HCT116 (cell line): Measurements from ENCODE around the gene TGFBR3. TPM values are rescaled to one million over a fixed set of nuclear protein-coding genes. Genes with fewer than 3 reads are reported as not detected.

ENCODE experiments used
- ATAC-seq: fragments of 200-7000 bp; cut with Tn5 transposase; 2 replicates; pipeline ENCODE4 v1.9.1; 2020; ENCODE audit warnings: mild to moderate bottlenecking, moderate library complexity
- BruUV-seq: library from RNA; stranded (reverse); fragments of 400-500 nt; replicated peaks from 2 replicates; lab custom pipeline; 2021; lab: Mats Ljungman, UMichigan
- CTCF ChIA-PET: fragments of 300-600 bp; sonication (Branson Sonifier 250); formaldehyde crosslinking; loops from one replicate; lab custom pipeline; 2021; ENCODE audit warnings: antibody characterized with exemption; lab: Charles Lee
- POLR2A ChIA-PET: fragments of 300-600, 350-600 bp; sonication (Branson Sonifier 250); formaldehyde crosslinking; loops from one replicate; lab custom pipeline; 2021; ENCODE audit warnings: antibody characterized with exemption; lab: Charles Lee
- RAD21 ChIA-PET, 2 experiments: fragments of 300-600 bp; sonication (Branson Sonifier 250); formaldehyde crosslinking; loops; one replicate each; lab custom pipeline; 2023; ENCODE audit warnings: low total read pairs in 2 of 2; ENCODE audit not compliant: uncharacterized antibody in 2 of 2, unreplicated experiment in 2 of 2, low non-redundant PET in 1 of 2; lab: Charles Lee
- DNase-seq: peaks from one replicate; pipeline ENCODE4 v3.0.0-alpha.2; 2010; ENCODE audit warnings: low read depth, low spot score
- H2AFZ ChIP-seq: fragments of 200-600 bp; shearing (Covaris generic), sonication (generic); 2 replicates; pipeline ENCODE4 v1.6.1; 2017; ENCODE audit warnings: low read depth, mixed run types, mixed read lengths, antibody characterized with exemption, low read length; ENCODE audit not compliant: poor library complexity, severe bottlenecking
- H3K27ac ChIP-seq: 2 replicates; pipeline ENCODE4 v1.5.1; 2012; ENCODE audit warnings: low read depth, low read length
- H3K27me3 ChIP-seq: fragments of 200-600 bp; sonication (generic); 2 replicates; pipeline ENCODE4 v1.6.1; 2016; ENCODE audit warnings: mixed run types, low read length, mixed read lengths; ENCODE audit not compliant: insufficient read depth
- H3K36me3 ChIP-seq, 2 experiments: fragments of 200-500 bp in 1 of 2; fragments of 200-600 bp in 1 of 2; sonication (Bioruptor generic) in 1 of 2; sonication (generic) in 1 of 2; 2 replicates each; pipeline versions ENCODE4 v1.5.1 to v1.6.1; 2014 to 2016; ENCODE audit warnings: low read length in 2 of 2, inconsistent platforms in 1 of 2, mixed read lengths in 1 of 2, mixed run types in 1 of 2; ENCODE audit not compliant: insufficient read depth in 2 of 2, control insufficient read depth in 1 of 2
- H3K4me1 ChIP-seq, 2 experiments: fragments of 200-600 bp in 1 of 2; sonication (generic) in 1 of 2; 2 replicates each; pipeline versions ENCODE4 v1.5.1 to v1.6.1; 2012 to 2017; ENCODE audit warnings: low read length in 2 of 2, inconsistent platforms in 1 of 2, mild to moderate bottlenecking in 1 of 2, mixed read lengths in 1 of 2, mixed run types in 1 of 2, moderate library complexity in 1 of 2; ENCODE audit not compliant: insufficient read depth in 2 of 2, control insufficient read depth in 1 of 2
- H3K4me2 ChIP-seq: fragments of 200-600 bp; sonication (generic); 2 replicates; pipeline ENCODE4 v1.6.1; 2017; ENCODE audit warnings: mixed run types, low read length, mixed read lengths
- H3K4me3 ChIP-seq, 2 experiments: fragments of 200-600 bp in 1 of 2; sonication (generic) in 1 of 2; replicated peaks in 1 of 2; 2 replicates each; pipeline ENCODE4 v1.5.1; 2011 to 2016; ENCODE audit warnings: low read length in 2 of 2, control low read depth in 1 of 2, low read depth in 1 of 2, mild to moderate bottlenecking in 1 of 2, mixed read lengths in 1 of 2, mixed run types in 1 of 2
- H3K79me2 ChIP-seq: fragments of 200-600 bp; sonication (generic); 2 replicates; pipeline ENCODE4 v1.6.1; 2017; ENCODE audit warnings: mild to moderate bottlenecking, mixed run types, low read length, moderate library complexity, mixed read lengths; ENCODE audit not compliant: insufficient read depth
- H3K9ac ChIP-seq: fragments of 200-600 bp; sonication (generic); 2 replicates; pipeline ENCODE4 v1.6.1; 2016; ENCODE audit warnings: low read length, mixed read lengths
- H3K9me2 ChIP-seq: fragments of 200-600 bp; sonication (generic), shearing (Covaris generic); 2 replicates; pipeline ENCODE4 v1.6.1; 2017; ENCODE audit warnings: mixed run types, mild to moderate bottlenecking, moderate library complexity; ENCODE audit not compliant: insufficient read depth
- H3K9me3 ChIP-seq, 2 experiments: fragments of 200-500 bp in 1 of 2; fragments of 200-600 bp in 1 of 2; sonication (Bioruptor generic) in 1 of 2; sonication (generic) in 1 of 2; 2 replicates each; pipeline ENCODE4 v1.6.1; 2014 to 2017; ENCODE audit warnings: low read length in 2 of 2, mixed read lengths in 2 of 2, inconsistent platforms in 1 of 2, low read depth in 1 of 2, mild to moderate bottlenecking in 1 of 2, mixed run types in 1 of 2, moderate library complexity in 1 of 2; ENCODE audit not compliant: control insufficient read depth in 1 of 2, insufficient read depth in 1 of 2
- H4K20me1 ChIP-seq: fragments of 200-600 bp; sonication (generic), shearing (Covaris generic); 2 replicates; pipeline ENCODE4 v1.6.1; 2017; ENCODE audit warnings: mixed run types, mild to moderate bottlenecking, moderate library complexity; ENCODE audit not compliant: insufficient read depth
- ELF1 ChIP-seq: IDR thresholded peaks from 2 replicates; pipeline ENCODE4 v1.6.1; 2012; ENCODE audit warnings: low read depth, borderline replicate concordance
- EZH2phosphoT487 ChIP-seq: fragments of 200-600 bp; IDR thresholded peaks from 2 replicates; pipeline ENCODE4 v1.6.1; 2018; ENCODE audit warnings: antibody characterized with exemption, borderline replicate concordance
- MAX ChIP-seq: IDR thresholded peaks from 2 replicates; pipeline ENCODE4 v1.6.1; 2012
- POLR2AphosphoS5 ChIP-seq: IDR thresholded peaks from 2 replicates; pipeline ENCODE4 v1.6.1; 2011; ENCODE audit warnings: mild to moderate bottlenecking, low read depth, low read length, moderate library complexity
- TCF7L2 ChIP-seq: IDR thresholded peaks from 2 replicates; pipeline ENCODE4 v1.7.0; 2011; ENCODE audit warnings: borderline replicate concordance, inconsistent platforms; ENCODE audit not compliant: insufficient read depth, insufficient read length; ENCODE audit errors: extremely low read depth
- YY1 ChIP-seq: IDR thresholded peaks from 2 replicates; pipeline ENCODE4 v1.6.1; 2011; ENCODE audit warnings: low read length, low read depth, moderate library complexity, mild to moderate bottlenecking; ENCODE audit not compliant: insufficient replicate concordance; ENCODE audit errors: extremely low read depth
- ZBTB33 ChIP-seq: IDR thresholded peaks from 2 replicates; pipeline ENCODE4 v1.6.1; 2011; ENCODE audit warnings: mild to moderate bottlenecking, low read length, moderate library complexity; ENCODE audit not compliant: insufficient replicate concordance; ENCODE audit errors: extremely low read depth
- ZNF274 ChIP-seq: fragments of 200-500 bp; sonication (Bioruptor generic); IDR thresholded peaks from 2 replicates; pipeline ENCODE4 v1.6.1; 2014; ENCODE audit warnings: mild to moderate bottlenecking, low read depth, low read length, inconsistent platforms
- intact Hi-C: fragments of 100-400 bp; cut with micrococcal nuclease; formaldehyde crosslinking; loops from 2 replicates; pipeline ENCODE4 v1.10.0; 2022
- total RNA-seq: library from RNA; stranded (reverse); gene quantifications from one replicate; pipeline ENCODE4 v1.2.1, GENCODE V29; 2021; ENCODE audit not compliant: unreplicated experiment

TGFBR3 gene
- total RNA-seq, 1 experiment from 2014 or later = 7.1 TPM

GRCh38 chr1:91799863-91800262, 86.1 kb downstream of the TGFBR3 start:
- no peak overlapping the region for H2AFZ ChIP-seq
- H3K27me3 ChIP-seq = no peaks in the 10 kb centered on the region
- no peak overlapping the region for H3K4me2 ChIP-seq
- ChIA-PET CTCF (no interaction called here), POLR2A (no interaction called here), RAD21 (no interaction called here)
- no peaks in the 10 kb centered on the region for H3K9me2 ChIP-seq
- intact Hi-C loops = no loop called here
- no peaks in the 10 kb centered on the region for H4K20me1 ChIP-seq
- no peak for TF ChIP-seq ZNF274
- TF ChIP-seq ZBTB33 = no peak
- TF ChIP-seq POLR2AphosphoS5 = no peak
- TF ChIP-seq TCF7L2 = no peak
- TF ChIP-seq YY1 = no peak
- no peak for TF ChIP-seq MAX
- TF ChIP-seq EZH2phosphoT487 = no peak
- TF ChIP-seq ELF1 = no peak
- H3K27ac ChIP-seq = no peak overlapping the region
- DNase-seq (no peak), ATAC-seq (no peak)
- H3K79me2 ChIP-seq = no peaks in the 10 kb centered on the region
- H3K4me3 ChIP-seq = no peak overlapping the region
- no peaks in the 10 kb centered on the region for H3K36me3 ChIP-seq
- H3K9ac ChIP-seq = no peak overlapping the region
- no TSS peak for BruUV-seq
- peaks cover 21 to 28% of the 10 kb centered on the region in 2 experiments for H3K4me1 ChIP-seq
- H3K9me3 ChIP-seq = no peaks in the 10 kb centered on the region
